ENCODE results near the gene NRP1. TPM values are rescaled to one million over a fixed set of nuclear protein-coding genes. Genes with fewer than 3 reads are reported as not detected.

Gene NRP1
- total RNA-seq, 1 donor from 2014 or later: 100 TPM

DNA sequence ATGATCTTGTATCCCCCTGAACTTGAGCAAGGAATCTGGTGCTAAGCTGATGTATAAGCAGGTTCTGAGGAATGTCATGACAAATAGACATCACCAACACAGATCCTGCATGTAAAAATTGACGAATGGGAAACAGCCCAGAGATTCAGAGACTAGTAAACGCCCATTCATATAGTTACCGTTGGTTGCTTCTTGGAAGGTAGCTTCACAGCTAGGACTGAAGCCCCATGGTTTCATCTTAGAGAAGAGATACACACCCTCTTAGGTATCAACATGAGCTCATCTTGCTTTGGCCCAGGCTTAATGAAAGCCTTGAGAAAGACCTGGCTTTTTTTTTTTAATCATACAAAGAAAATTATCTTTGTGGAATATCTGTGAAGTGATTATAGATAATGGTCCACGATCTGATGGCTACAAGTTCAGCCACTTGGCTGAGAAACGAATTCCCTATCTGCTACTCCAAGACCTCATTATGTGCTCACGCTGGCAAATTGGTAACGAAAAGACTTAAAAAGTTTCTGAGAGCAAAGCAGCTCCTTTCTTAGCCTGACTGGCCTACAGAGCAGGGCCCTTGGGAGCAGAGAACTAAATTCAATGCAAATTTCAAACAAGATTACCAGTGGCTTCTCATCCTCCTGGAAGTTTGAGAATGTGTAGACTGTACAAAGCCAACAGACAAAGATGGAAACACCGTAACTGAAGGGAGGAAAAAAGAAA, 181.1 kb downstream of the NRP1 start:
- peaks cover 21% of the 10 kb centered on the region for H3K4me1 Mint-ChIP-seq (ENCODE audit: low read depth, unreplicated experiment)
- no peak overlapping the region for H3K4me3 Mint-ChIP-seq (ENCODE audit: unreplicated experiment)
- no peak overlapping the region for H3K27ac Mint-ChIP-seq (ENCODE audit: unreplicated experiment)
- no peak for DNase-seq
- H3K9me3 Mint-ChIP-seq (ENCODE audit: unreplicated experiment): no peaks in the 10 kb centered on the region
- H3K36me3 Mint-ChIP-seq (ENCODE audit: unreplicated experiment): no peaks in the 10 kb centered on the region
- TF ChIP-seq, protein P1, sequence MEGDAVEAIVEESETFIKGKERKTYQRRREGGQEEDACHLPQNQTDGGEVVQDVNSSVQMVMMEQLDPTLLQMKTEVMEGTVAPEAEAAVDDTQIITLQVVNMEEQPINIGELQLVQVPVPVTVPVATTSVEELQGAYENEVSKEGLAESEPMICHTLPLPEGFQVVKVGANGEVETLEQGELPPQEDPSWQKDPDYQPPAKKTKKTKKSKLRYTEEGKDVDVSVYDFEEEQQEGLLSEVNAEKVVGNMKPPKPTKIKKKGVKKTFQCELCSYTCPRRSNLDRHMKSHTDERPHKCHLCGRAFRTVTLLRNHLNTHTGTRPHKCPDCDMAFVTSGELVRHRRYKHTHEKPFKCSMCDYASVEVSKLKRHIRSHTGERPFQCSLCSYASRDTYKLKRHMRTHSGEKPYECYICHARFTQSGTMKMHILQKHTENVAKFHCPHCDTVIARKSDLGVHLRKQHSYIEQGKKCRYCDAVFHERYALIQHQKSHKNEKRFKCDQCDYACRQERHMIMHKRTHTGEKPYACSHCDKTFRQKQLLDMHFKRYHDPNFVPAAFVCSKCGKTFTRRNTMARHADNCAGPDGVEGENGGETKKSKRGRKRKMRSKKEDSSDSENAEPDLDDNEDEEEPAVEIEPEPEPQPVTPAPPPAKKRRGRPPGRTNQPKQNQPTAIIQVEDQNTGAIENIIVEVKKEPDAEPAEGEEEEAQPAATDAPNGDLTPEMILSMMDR (IDR thresholded peaks at IDR 0.05; ENCODE audit: partially characterized antibody, unreplicated experiment): no peak
- peaks cover 2% of the 10 kb centered on the region for H3K27me3 Mint-ChIP-seq (ENCODE audit: unreplicated experiment)

DNA sequence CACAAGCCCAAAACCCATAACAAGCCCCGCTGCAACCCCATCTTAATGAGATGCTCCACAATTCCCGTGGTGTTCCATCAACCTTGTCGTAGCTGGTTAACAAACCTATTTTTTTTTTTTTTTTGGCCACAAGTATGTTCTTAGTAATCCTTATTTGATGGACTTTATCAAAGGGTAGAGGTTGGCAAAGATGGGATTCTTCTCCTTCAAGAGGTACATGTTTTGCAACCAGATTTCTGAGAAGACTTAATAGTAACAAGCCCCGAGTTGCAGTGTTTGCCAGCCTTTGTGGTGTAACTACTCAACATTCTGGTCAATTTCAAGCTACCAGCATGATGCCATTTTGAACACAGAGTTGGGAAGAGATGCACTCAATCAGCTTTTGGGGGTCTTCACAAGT, 181.7 kb downstream of the NRP1 start:
- Mint-ChIP-seq H3K27ac (ENCODE audit: unreplicated experiment) (no peak overlapping the region), H3K4me3 (ENCODE audit: unreplicated experiment) (no peak overlapping the region), H3K36me3 (ENCODE audit: unreplicated experiment) (no peaks in the 10 kb centered on the region), H3K9me3 (ENCODE audit: unreplicated experiment) (no peaks in the 10 kb centered on the region), H3K4me1 (ENCODE audit: low read depth, unreplicated experiment) (peaks cover 21% of the 10 kb centered on the region), H3K27me3 (ENCODE audit: unreplicated experiment) (peaks cover 2% of the 10 kb centered on the region)
- DNase-seq: no peak
- TF ChIP-seq, protein P1 (IDR thresholded peaks at IDR 0.05; ENCODE audit: partially characterized antibody, unreplicated experiment): no peak

DNA sequence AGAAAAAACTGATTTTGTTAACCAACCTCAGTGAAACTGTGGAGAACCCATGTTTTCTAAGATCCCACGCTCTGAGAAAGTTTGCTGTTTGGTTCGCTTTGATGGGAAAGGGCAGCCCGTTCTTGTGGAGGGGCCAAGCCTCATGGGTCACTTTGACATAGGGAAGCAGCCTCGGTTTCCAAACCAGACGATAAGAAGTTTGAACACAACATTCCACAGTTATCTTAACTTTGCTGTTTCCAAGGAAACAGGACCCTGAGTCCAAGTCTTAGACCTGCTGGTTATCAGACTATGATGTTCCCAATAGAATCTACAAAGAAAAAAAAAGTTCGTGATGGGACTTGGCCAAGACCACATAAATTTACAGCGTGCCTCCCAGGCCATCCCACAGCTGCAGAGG, 182.3 kb downstream of the NRP1 start:
- H3K27me3 Mint-ChIP-seq (ENCODE audit: unreplicated experiment): peaks cover 2% of the 10 kb centered on the region
- no peaks in the 10 kb centered on the region for H3K9me3 Mint-ChIP-seq (ENCODE audit: unreplicated experiment)
- H3K27ac Mint-ChIP-seq (ENCODE audit: unreplicated experiment): no peak overlapping the region
- H3K4me1 Mint-ChIP-seq (ENCODE audit: low read depth, unreplicated experiment): peaks cover 21% of the 10 kb centered on the region
- no peak overlapping the region for H3K4me3 Mint-ChIP-seq (ENCODE audit: unreplicated experiment)
- no peak for DNase-seq
- no peaks in the 10 kb centered on the region for H3K36me3 Mint-ChIP-seq (ENCODE audit: unreplicated experiment)
- TF ChIP-seq, protein P1 (IDR thresholded peaks at IDR 0.05; ENCODE audit: partially characterized antibody, unreplicated experiment): no peak

DNA sequence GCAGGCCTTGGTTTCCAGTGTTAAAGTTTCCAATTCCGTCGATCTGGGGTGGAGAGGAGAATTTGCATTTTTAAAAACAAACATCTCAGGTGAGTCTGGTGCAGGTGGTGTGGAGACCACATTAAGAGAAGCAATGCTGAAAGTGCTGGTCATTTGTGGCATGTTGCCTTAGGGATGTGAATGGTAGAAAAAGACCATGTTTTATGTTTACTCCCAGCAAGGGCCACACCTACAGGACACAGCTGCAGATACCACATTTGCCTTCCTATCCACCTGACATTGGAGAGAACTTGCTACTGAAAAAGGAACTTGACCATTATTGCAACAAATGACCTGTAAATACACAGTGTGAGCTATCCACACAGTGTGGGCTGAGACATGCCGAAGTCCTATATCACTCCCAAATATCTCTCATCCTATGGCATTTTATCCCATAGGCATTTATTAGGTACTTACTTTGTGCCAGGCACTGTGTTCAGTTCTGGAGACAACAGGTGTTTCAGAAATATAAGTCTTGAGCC, 183.1 kb downstream of the NRP1 start:
- no peaks in the 10 kb centered on the region for H3K9me3 Mint-ChIP-seq (ENCODE audit: unreplicated experiment)
- H3K4me3 Mint-ChIP-seq (ENCODE audit: unreplicated experiment): no peak overlapping the region
- peaks cover 2% of the 10 kb centered on the region for H3K27me3 Mint-ChIP-seq (ENCODE audit: unreplicated experiment)
- H3K27ac Mint-ChIP-seq (ENCODE audit: unreplicated experiment): no peak overlapping the region
- no peaks in the 10 kb centered on the region for H3K36me3 Mint-ChIP-seq (ENCODE audit: unreplicated experiment)
- TF ChIP-seq, protein P1 (IDR thresholded peaks at IDR 0.05; ENCODE audit: partially characterized antibody, unreplicated experiment): no peak
- H3K4me1 Mint-ChIP-seq (ENCODE audit: low read depth, unreplicated experiment): peaks cover 21% of the 10 kb centered on the region
- DNase-seq: no peak

DNA sequence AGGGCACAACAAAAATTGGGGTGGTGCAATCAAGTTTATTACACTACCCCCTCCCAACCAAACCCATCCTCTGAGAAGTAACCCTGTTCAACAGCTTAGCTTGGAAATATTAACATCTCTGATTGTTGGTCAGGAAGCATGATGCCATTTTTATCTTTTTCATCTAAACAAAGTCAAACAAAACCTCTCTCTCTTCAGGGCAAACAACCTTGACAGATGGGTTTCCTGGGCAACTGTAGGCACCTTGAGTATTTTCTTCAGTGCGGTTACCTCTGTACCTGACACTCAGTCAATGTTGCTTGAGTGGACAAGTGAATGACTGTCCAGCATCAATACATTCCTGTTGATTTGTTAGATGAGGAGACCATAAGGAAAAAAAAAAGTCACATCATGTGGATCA, 183.6 kb downstream of the NRP1 start:
- peaks cover 20% of the 10 kb centered on the region for H3K4me1 Mint-ChIP-seq (ENCODE audit: low read depth, unreplicated experiment)
- no peaks in the 10 kb centered on the region for H3K36me3 Mint-ChIP-seq (ENCODE audit: unreplicated experiment)
- H3K9me3 Mint-ChIP-seq (ENCODE audit: unreplicated experiment): no peaks in the 10 kb centered on the region
- H3K27ac Mint-ChIP-seq (ENCODE audit: unreplicated experiment): no peak overlapping the region
- DNase-seq: no peak
- H3K4me3 Mint-ChIP-seq (ENCODE audit: unreplicated experiment): no peak overlapping the region
- peaks cover 4% of the 10 kb centered on the region for H3K27me3 Mint-ChIP-seq (ENCODE audit: unreplicated experiment)
- TF ChIP-seq, protein P1 (IDR thresholded peaks at IDR 0.05; ENCODE audit: partially characterized antibody, unreplicated experiment): no peak
